22Rv1 (cell line): Measurements from ENCODE around the gene GMPS.
"Not testable (repeated sequence)": the region's sequence is repeated elsewhere in the genome, so short reads cannot be mapped to it uniquely, and the experiment has no call there.

Source experiments
- H3K27ac ChIP-seq: fragments of 450-650 bp; 2 replicates; pipeline ENCODE4 v1.5.1; 2017
- ZFX ChIP-seq: fragments of 450-650 bp; IDR thresholded peaks from 2 replicates; pipeline ENCODE4 v1.6.1; 2017; ENCODE audit warnings: antibody characterized with exemption, borderline replicate concordance
- TF ChIP-seq, protein P1 (sequence below): fragments of 450-650 bp; IDR thresholded peaks from 2 replicates; pipeline ENCODE4 v1.5.1; 2017; ENCODE audit warnings: mild to moderate bottlenecking

GMPS gene

GRCh38 chr3:155853214-155854140 lies 17.0 kb upstream of the GMPS start:
- peak overlapping the region; percentile 89 for H3K27ac ChIP-seq
- TF ChIP-seq, protein P1, sequence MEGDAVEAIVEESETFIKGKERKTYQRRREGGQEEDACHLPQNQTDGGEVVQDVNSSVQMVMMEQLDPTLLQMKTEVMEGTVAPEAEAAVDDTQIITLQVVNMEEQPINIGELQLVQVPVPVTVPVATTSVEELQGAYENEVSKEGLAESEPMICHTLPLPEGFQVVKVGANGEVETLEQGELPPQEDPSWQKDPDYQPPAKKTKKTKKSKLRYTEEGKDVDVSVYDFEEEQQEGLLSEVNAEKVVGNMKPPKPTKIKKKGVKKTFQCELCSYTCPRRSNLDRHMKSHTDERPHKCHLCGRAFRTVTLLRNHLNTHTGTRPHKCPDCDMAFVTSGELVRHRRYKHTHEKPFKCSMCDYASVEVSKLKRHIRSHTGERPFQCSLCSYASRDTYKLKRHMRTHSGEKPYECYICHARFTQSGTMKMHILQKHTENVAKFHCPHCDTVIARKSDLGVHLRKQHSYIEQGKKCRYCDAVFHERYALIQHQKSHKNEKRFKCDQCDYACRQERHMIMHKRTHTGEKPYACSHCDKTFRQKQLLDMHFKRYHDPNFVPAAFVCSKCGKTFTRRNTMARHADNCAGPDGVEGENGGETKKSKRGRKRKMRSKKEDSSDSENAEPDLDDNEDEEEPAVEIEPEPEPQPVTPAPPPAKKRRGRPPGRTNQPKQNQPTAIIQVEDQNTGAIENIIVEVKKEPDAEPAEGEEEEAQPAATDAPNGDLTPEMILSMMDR: peak; percentile 26
- TF ChIP-seq ZFX: no peak

DNA sequence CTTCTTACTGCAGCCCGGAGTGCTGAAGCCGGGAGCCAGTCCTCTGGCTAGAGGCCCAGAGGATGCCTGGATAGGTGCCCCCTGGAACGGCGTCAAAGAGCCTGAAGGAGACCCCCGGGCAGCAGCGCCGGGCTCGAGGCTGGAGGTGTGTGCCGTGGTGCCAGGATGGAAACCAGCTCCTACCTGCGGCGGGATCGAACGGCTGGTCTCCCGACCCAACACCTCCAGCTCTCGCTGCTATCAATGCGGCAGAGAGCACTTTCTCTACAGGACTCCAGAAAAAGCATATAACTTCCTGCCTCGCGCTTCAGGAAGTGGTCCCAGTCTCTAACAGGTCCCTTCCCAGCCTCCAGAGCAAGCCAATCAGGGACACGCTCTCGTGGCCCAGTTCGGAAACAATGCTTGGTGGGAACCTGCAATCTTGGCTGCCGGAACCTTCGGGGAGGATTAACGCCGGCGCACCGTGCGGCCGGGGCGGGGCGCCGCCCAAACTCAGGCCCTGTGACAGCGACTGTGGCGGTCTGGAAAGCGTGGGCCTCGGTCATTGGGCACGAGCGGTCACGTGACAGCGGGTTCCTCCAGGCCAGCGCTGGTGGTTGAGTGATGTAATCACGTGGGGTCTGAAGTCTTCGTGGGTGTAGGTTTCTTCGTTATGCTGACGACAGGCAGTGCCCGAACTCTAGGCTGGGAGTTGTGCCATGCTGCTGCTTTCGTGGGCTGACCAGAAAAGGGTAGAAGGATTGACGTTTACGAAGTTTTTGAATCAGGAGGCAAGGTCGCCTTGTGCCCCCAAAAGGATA lies 16.1 kb upstream of the GMPS start, which contains the start of gene SLC33A1:
Gene SLC33A1 (minus strand): TSS at position 287 of the 800 bp plus-strand sequence. CDS start 430 bp downstream, outside the sequence.
- peak within 1 kb of the TSS; percentile 89 for H3K27ac ChIP-seq
- no peak for TF ChIP-seq ZFX
- TF ChIP-seq, protein P1: no peak

GRCh38 chr3:155859859-155860258 lies 10.6 kb upstream of the GMPS start:
- TF ChIP-seq, protein P1: 0 out of 2 replicates have a peak, but pooled peaks have one; percentile 6
- TF ChIP-seq ZFX: no peak
- no peak overlapping the region for H3K27ac ChIP-seq

DNA sequence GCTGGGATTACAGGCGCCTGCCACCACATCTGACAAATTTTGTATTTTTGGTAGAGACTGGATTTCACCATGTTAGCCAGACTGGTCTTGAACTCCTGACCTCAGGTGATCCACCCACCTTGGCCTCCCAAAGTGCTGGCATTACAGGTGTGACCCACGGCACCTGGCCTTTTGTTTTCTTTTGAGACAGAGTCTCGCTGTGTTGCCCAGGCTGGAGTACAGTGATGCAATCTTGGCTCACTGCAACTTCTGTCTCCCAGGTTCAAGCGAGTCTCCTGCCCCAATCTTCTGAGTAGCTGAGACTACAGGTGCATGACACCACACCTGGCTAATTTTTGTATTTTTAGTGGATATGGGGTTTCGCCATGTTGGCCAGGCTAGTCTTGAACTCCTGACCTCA lies 10.0 kb upstream of the GMPS start:
- not testable (repeated sequence) for H3K27ac ChIP-seq

DNA sequence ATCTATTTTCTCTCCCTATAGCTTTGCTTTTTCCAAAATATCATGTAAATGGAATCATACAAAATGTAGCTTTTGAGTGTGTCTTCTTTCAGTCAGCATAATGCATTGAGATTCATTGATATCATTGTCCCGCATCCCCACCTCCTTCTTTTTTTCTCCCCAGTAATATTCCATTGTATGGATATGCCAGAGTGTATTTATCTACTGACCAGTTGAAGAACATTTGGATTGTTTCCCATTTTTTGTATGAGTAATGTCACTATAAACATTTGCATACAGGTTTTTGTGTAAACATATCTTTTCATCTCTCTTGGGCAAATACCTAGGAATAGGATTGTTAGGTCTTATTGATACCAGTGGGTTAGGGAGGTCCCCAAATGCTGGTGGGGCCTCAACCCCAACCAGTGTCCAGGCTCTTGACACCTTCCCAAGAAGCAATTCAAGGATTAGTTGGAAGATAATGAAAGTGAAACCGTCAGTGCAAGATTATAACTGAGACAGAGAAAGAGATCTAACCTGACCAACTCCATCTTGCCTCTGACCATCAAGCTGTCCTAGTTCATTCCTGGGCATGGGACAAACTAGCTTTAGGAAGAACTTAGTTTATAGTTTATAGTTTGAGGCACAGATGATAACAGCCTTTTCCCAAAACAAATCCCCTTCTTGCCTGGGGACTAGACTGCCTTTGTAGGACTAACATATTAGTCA lies 8.8 kb upstream of the GMPS start:
- TF ChIP-seq, protein P1: no peak
- no peak overlapping the region for H3K27ac ChIP-seq

GRCh38 chr3:155862290-155862982 lies 8.0 kb upstream of the GMPS start:
- H3K27ac ChIP-seq: not testable (repeated sequence)

- H3K27ac ChIP-seq: no peak overlapping the region
These were observed 7.2 kb upstream of the GMPS start for GRCh38 chr3:155863072-155863784.

More at GRCh38 chr3:155863072-155863784, 7.2 kb upstream of the GMPS start:
- TF ChIP-seq, protein P1: no peak
- TF ChIP-seq ZFX: no peak
